HCT116 (cell line): Measurements from ENCODE around the gene PRKN. TPM values are rescaled to one million over a fixed set of nuclear protein-coding genes. Genes with fewer than 3 reads are reported as not detected.

ENCODE experiments used
- ATAC-seq: fragments of 200-7000 bp; cut with Tn5 transposase; 2 replicates; pipeline ENCODE4 v1.9.1; 2020; ENCODE audit warnings: mild to moderate bottlenecking, moderate library complexity
- BruUV-seq: library from RNA; stranded (reverse); fragments of 400-500 nt; replicated peaks from 2 replicates; lab custom pipeline; 2021; lab: Mats Ljungman, UMichigan
- CTCF ChIA-PET: fragments of 300-600 bp; sonication (Branson Sonifier 250); formaldehyde crosslinking; loops from one replicate; lab custom pipeline; 2021; ENCODE audit warnings: antibody characterized with exemption; lab: Charles Lee
- POLR2A ChIA-PET: fragments of 300-600, 350-600 bp; sonication (Branson Sonifier 250); formaldehyde crosslinking; loops from one replicate; lab custom pipeline; 2021; ENCODE audit warnings: antibody characterized with exemption; lab: Charles Lee
- RAD21 ChIA-PET, 2 experiments: fragments of 300-600 bp; sonication (Branson Sonifier 250); formaldehyde crosslinking; loops; one replicate each; lab custom pipeline; 2023; ENCODE audit warnings: low total read pairs in 2 of 2; ENCODE audit not compliant: uncharacterized antibody in 2 of 2, unreplicated experiment in 2 of 2, low non-redundant PET in 1 of 2; lab: Charles Lee
- DNase-seq: peaks from one replicate; pipeline ENCODE4 v3.0.0-alpha.2; 2010; ENCODE audit warnings: low read depth, low spot score
- H2AFZ ChIP-seq: fragments of 200-600 bp; shearing (Covaris generic), sonication (generic); 2 replicates; pipeline ENCODE4 v1.6.1; 2017; ENCODE audit warnings: low read depth, mixed run types, mixed read lengths, antibody characterized with exemption, low read length; ENCODE audit not compliant: poor library complexity, severe bottlenecking
- H3K27ac ChIP-seq: 2 replicates; pipeline ENCODE4 v1.5.1; 2012; ENCODE audit warnings: low read depth, low read length
- H3K27me3 ChIP-seq: fragments of 200-600 bp; sonication (generic); 2 replicates; pipeline ENCODE4 v1.6.1; 2016; ENCODE audit warnings: mixed run types, low read length, mixed read lengths; ENCODE audit not compliant: insufficient read depth
- H3K36me3 ChIP-seq, 2 experiments: fragments of 200-500 bp in 1 of 2; fragments of 200-600 bp in 1 of 2; sonication (Bioruptor generic) in 1 of 2; sonication (generic) in 1 of 2; 2 replicates each; pipeline versions ENCODE4 v1.5.1 to v1.6.1; 2014 to 2016; ENCODE audit warnings: low read length in 2 of 2, inconsistent platforms in 1 of 2, mixed read lengths in 1 of 2, mixed run types in 1 of 2; ENCODE audit not compliant: insufficient read depth in 2 of 2, control insufficient read depth in 1 of 2
- H3K4me1 ChIP-seq, 2 experiments: fragments of 200-600 bp in 1 of 2; sonication (generic) in 1 of 2; 2 replicates each; pipeline versions ENCODE4 v1.5.1 to v1.6.1; 2012 to 2017; ENCODE audit warnings: low read length in 2 of 2, inconsistent platforms in 1 of 2, mild to moderate bottlenecking in 1 of 2, mixed read lengths in 1 of 2, mixed run types in 1 of 2, moderate library complexity in 1 of 2; ENCODE audit not compliant: insufficient read depth in 2 of 2, control insufficient read depth in 1 of 2
- H3K4me2 ChIP-seq: fragments of 200-600 bp; sonication (generic); 2 replicates; pipeline ENCODE4 v1.6.1; 2017; ENCODE audit warnings: mixed run types, low read length, mixed read lengths
- H3K4me3 ChIP-seq, 2 experiments: fragments of 200-600 bp in 1 of 2; sonication (generic) in 1 of 2; replicated peaks in 1 of 2; 2 replicates each; pipeline ENCODE4 v1.5.1; 2011 to 2016; ENCODE audit warnings: low read length in 2 of 2, control low read depth in 1 of 2, low read depth in 1 of 2, mild to moderate bottlenecking in 1 of 2, mixed read lengths in 1 of 2, mixed run types in 1 of 2
- H3K79me2 ChIP-seq: fragments of 200-600 bp; sonication (generic); 2 replicates; pipeline ENCODE4 v1.6.1; 2017; ENCODE audit warnings: mild to moderate bottlenecking, mixed run types, low read length, moderate library complexity, mixed read lengths; ENCODE audit not compliant: insufficient read depth
- H3K9ac ChIP-seq: fragments of 200-600 bp; sonication (generic); 2 replicates; pipeline ENCODE4 v1.6.1; 2016; ENCODE audit warnings: low read length, mixed read lengths
- H3K9me2 ChIP-seq: fragments of 200-600 bp; sonication (generic), shearing (Covaris generic); 2 replicates; pipeline ENCODE4 v1.6.1; 2017; ENCODE audit warnings: mixed run types, mild to moderate bottlenecking, moderate library complexity; ENCODE audit not compliant: insufficient read depth
- H3K9me3 ChIP-seq, 2 experiments: fragments of 200-500 bp in 1 of 2; fragments of 200-600 bp in 1 of 2; sonication (Bioruptor generic) in 1 of 2; sonication (generic) in 1 of 2; 2 replicates each; pipeline ENCODE4 v1.6.1; 2014 to 2017; ENCODE audit warnings: low read length in 2 of 2, mixed read lengths in 2 of 2, inconsistent platforms in 1 of 2, low read depth in 1 of 2, mild to moderate bottlenecking in 1 of 2, mixed run types in 1 of 2, moderate library complexity in 1 of 2; ENCODE audit not compliant: control insufficient read depth in 1 of 2, insufficient read depth in 1 of 2
- H4K20me1 ChIP-seq: fragments of 200-600 bp; sonication (generic), shearing (Covaris generic); 2 replicates; pipeline ENCODE4 v1.6.1; 2017; ENCODE audit warnings: mixed run types, mild to moderate bottlenecking, moderate library complexity; ENCODE audit not compliant: insufficient read depth
- CEBPB ChIP-seq: IDR thresholded peaks from 2 replicates; pipeline ENCODE4 v1.6.1; 2012; ENCODE audit warnings: low read depth
- EGR1 ChIP-seq: IDR thresholded peaks from 2 replicates; pipeline ENCODE4 v1.6.1; 2012; ENCODE audit warnings: low read depth
- EZH2 ChIP-seq: fragments of 200-600 bp; sonication (generic); IDR thresholded peaks from 2 replicates; pipeline ENCODE4 v1.6.1; 2017; ENCODE audit warnings: antibody characterized with exemption, mixed run types
- JUND ChIP-seq: IDR thresholded peaks from 2 replicates; pipeline ENCODE4 v1.6.1; 2012
- POLR2A ChIP-seq: IDR thresholded peaks from 2 replicates; pipeline ENCODE4 v1.7.0; 2011; ENCODE audit warnings: borderline replicate concordance; ENCODE audit not compliant: insufficient read depth, insufficient read length; ENCODE audit errors: extremely low read depth
- SRF ChIP-seq: IDR thresholded peaks from 2 replicates; pipeline ENCODE4 v1.6.1; 2012; ENCODE audit warnings: low read depth
- TCF7L2 ChIP-seq: IDR thresholded peaks from 2 replicates; pipeline ENCODE4 v1.7.0; 2011; ENCODE audit warnings: borderline replicate concordance, inconsistent platforms; ENCODE audit not compliant: insufficient read depth, insufficient read length; ENCODE audit errors: extremely low read depth
- ZFX ChIP-seq: fragments of 450-650 bp; IDR thresholded peaks from 2 replicates; pipeline ENCODE4 v1.6.1; 2017
- intact Hi-C: fragments of 100-400 bp; cut with micrococcal nuclease; formaldehyde crosslinking; loops from 2 replicates; pipeline ENCODE4 v1.10.0; 2022
- total RNA-seq: library from RNA; stranded (reverse); gene quantifications from one replicate; pipeline ENCODE4 v1.2.1, GENCODE V29; 2021; ENCODE audit not compliant: unreplicated experiment
- TF ChIP-seq, protein P1 (sequence below): IDR thresholded peaks from 2 replicates; pipeline ENCODE4 v1.6.1; 2012; ENCODE audit warnings: low read depth
- TF ChIP-seq, protein P2 (sequence below): IDR thresholded peaks from 2 replicates; pipeline ENCODE4 v1.6.1; 2012
- TF ChIP-seq, protein P3 (sequence below): IDR thresholded peaks from 2 replicates; pipeline ENCODE4 v1.6.1; 2012
- TF ChIP-seq, protein P4 (sequence below): IDR thresholded peaks from 2 replicates; pipeline ENCODE4 v1.6.1; 2011; ENCODE audit warnings: mild to moderate bottlenecking, low read length, moderate library complexity; ENCODE audit not compliant: insufficient replicate concordance; ENCODE audit errors: extremely low read depth

PRKN gene
- total RNA-seq, 1 experiment from 2014 or later, result 2.6 TPM

DNA sequence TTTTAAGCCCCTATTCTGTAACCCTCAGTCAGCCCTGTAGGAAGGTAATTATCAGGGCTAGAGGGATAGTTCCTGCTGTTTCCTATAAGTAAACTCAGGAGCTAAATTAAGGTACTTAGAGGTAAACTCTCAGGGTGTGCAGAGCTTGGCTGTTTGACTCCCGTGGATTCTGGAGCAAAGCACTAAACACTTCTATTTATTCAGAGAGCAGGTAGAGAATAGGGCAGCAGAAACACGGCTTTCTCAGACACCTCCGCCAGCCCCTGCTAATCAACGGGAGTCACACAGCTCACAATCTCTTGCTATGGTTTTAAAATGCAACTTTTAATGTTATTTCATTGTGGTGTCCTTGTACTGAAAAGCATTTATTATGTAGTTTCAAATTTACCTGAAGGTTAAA lies 21.8 kb downstream of the PRKN start (continued):
- TF ChIP-seq, protein P1, sequence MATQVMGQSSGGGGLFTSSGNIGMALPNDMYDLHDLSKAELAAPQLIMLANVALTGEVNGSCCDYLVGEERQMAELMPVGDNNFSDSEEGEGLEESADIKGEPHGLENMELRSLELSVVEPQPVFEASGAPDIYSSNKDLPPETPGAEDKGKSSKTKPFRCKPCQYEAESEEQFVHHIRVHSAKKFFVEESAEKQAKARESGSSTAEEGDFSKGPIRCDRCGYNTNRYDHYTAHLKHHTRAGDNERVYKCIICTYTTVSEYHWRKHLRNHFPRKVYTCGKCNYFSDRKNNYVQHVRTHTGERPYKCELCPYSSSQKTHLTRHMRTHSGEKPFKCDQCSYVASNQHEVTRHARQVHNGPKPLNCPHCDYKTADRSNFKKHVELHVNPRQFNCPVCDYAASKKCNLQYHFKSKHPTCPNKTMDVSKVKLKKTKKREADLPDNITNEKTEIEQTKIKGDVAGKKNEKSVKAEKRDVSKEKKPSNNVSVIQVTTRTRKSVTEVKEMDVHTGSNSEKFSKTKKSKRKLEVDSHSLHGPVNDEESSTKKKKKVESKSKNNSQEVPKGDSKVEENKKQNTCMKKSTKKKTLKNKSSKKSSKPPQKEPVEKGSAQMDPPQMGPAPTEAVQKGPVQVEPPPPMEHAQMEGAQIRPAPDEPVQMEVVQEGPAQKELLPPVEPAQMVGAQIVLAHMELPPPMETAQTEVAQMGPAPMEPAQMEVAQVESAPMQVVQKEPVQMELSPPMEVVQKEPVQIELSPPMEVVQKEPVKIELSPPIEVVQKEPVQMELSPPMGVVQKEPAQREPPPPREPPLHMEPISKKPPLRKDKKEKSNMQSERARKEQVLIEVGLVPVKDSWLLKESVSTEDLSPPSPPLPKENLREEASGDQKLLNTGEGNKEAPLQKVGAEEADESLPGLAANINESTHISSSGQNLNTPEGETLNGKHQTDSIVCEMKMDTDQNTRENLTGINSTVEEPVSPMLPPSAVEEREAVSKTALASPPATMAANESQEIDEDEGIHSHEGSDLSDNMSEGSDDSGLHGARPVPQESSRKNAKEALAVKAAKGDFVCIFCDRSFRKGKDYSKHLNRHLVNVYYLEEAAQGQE, result no peak
- no peak for TF ChIP-seq EZH2
- no peak for TF ChIP-seq EGR1
- TF ChIP-seq POLR2A, result no peak
- TF ChIP-seq, protein P2, sequence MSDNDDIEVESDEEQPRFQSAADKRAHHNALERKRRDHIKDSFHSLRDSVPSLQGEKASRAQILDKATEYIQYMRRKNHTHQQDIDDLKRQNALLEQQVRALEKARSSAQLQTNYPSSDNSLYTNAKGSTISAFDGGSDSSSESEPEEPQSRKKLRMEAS, result no peak
- no peak for TF ChIP-seq JUND
- TF ChIP-seq, protein P3, sequence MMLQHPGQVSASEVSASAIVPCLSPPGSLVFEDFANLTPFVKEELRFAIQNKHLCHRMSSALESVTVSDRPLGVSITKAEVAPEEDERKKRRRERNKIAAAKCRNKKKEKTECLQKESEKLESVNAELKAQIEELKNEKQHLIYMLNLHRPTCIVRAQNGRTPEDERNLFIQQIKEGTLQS, result no peak
- TF ChIP-seq ZFX, result no peak

DNA sequence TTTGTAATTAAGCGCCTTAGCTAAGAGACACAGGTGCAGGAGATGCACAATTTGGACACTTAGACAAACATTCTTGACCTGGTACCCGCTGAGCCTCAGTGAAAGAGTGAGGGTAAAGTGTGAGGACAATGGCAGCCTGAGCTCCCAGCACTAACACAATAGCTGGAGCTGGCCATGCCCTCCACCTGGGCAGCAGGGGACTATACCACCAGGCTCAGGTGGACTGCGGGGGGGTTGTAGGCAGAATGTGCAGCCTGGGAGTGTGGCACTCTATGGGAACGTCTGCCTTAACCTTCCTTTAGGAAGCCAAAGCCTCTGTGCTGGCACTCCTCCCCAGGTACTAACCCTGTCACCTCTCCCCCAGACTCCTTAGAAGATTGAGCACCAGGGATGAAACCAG lies 23.6 kb downstream of the PRKN start:
- CTCF ChIA-PET, result no interaction called here
- H4K20me1 ChIP-seq, result no peaks in the 10 kb centered on the region
- H3K4me2 ChIP-seq, result no peak overlapping the region
- H3K9me2 ChIP-seq, result no peaks in the 10 kb centered on the region
- H3K27me3 ChIP-seq, result no peaks in the 10 kb centered on the region
- no TSS peak for BruUV-seq
- no peak overlapping the region for H3K9ac ChIP-seq
- no peak overlapping the region for H2AFZ ChIP-seq
- no peaks in the 10 kb centered on the region for H3K9me3 ChIP-seq
- DNase-seq, result no peak
- RAD21 ChIA-PET, result no interaction called here
- no peaks in the 10 kb centered on the region for H3K79me2 ChIP-seq
- TF ChIP-seq EZH2 (no peak), JUND (no peak), TCF7L2 (no peak), ZFX (no peak), SRF (no peak), CEBPB (no peak)
- TF ChIP-seq, protein P3, result no peak
- TF ChIP-seq, protein P4, sequence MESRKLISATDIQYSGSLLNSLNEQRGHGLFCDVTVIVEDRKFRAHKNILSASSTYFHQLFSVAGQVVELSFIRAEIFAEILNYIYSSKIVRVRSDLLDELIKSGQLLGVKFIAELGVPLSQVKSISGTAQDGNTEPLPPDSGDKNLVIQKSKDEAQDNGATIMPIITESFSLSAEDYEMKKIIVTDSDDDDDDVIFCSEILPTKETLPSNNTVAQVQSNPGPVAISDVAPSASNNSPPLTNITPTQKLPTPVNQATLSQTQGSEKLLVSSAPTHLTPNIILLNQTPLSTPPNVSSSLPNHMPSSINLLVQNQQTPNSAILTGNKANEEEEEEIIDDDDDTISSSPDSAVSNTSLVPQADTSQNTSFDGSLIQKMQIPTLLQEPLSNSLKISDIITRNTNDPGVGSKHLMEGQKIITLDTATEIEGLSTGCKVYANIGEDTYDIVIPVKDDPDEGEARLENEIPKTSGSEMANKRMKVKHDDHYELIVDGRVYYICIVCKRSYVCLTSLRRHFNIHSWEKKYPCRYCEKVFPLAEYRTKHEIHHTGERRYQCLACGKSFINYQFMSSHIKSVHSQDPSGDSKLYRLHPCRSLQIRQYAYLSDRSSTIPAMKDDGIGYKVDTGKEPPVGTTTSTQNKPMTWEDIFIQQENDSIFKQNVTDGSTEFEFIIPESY, result no peak
- TF ChIP-seq, protein P2, result no peak
- no peak overlapping the region for H3K27ac ChIP-seq
- no peak overlapping the region for H3K4me3 ChIP-seq
- H3K36me3 ChIP-seq, result no peaks in the 10 kb centered on the region
- intact Hi-C loops, result no loop called here
- H3K4me1 ChIP-seq, result no peaks in the 10 kb centered on the region
- POLR2A ChIA-PET, result no interaction called here
- ATAC-seq, result no peak
